HCT116 (cell line): ENCODE measurements around the gene RASGEF1C. TPM values are rescaled to one million over a fixed set of nuclear protein-coding genes. Genes with fewer than 3 reads are reported as not detected.

Source experiments
- ATAC-seq: fragments of 200-7000 bp; cut with Tn5 transposase; 2 replicates; pipeline ENCODE4 v1.9.1; 2020; ENCODE audit warnings: mild to moderate bottlenecking, moderate library complexity
- BruUV-seq: library from RNA; stranded (reverse); fragments of 400-500 nt; replicated peaks from 2 replicates; lab custom pipeline; 2021; lab: Mats Ljungman, UMichigan
- CTCF ChIA-PET: fragments of 300-600 bp; sonication (Branson Sonifier 250); formaldehyde crosslinking; loops from one replicate; lab custom pipeline; 2021; ENCODE audit warnings: antibody characterized with exemption; lab: Charles Lee
- POLR2A ChIA-PET: fragments of 300-600, 350-600 bp; sonication (Branson Sonifier 250); formaldehyde crosslinking; loops from one replicate; lab custom pipeline; 2021; ENCODE audit warnings: antibody characterized with exemption; lab: Charles Lee
- RAD21 ChIA-PET, 2 experiments: fragments of 300-600 bp; sonication (Branson Sonifier 250); formaldehyde crosslinking; loops; one replicate each; lab custom pipeline; 2023; ENCODE audit warnings: low total read pairs in 2 of 2; ENCODE audit not compliant: uncharacterized antibody in 2 of 2, unreplicated experiment in 2 of 2, low non-redundant PET in 1 of 2; lab: Charles Lee
- DNase-seq: peaks from one replicate; pipeline ENCODE4 v3.0.0-alpha.2; 2010; ENCODE audit warnings: low read depth, low spot score
- H2AFZ ChIP-seq: fragments of 200-600 bp; shearing (Covaris generic), sonication (generic); 2 replicates; pipeline ENCODE4 v1.6.1; 2017; ENCODE audit warnings: low read depth, mixed run types, mixed read lengths, antibody characterized with exemption, low read length; ENCODE audit not compliant: poor library complexity, severe bottlenecking
- H3K27ac ChIP-seq: 2 replicates; pipeline ENCODE4 v1.5.1; 2012; ENCODE audit warnings: low read depth, low read length
- H3K27me3 ChIP-seq: fragments of 200-600 bp; sonication (generic); 2 replicates; pipeline ENCODE4 v1.6.1; 2016; ENCODE audit warnings: mixed run types, low read length, mixed read lengths; ENCODE audit not compliant: insufficient read depth
- H3K36me3 ChIP-seq, 2 experiments: fragments of 200-500 bp in 1 of 2; fragments of 200-600 bp in 1 of 2; sonication (Bioruptor generic) in 1 of 2; sonication (generic) in 1 of 2; 2 replicates each; pipeline versions ENCODE4 v1.5.1 to v1.6.1; 2014 to 2016; ENCODE audit warnings: low read length in 2 of 2, inconsistent platforms in 1 of 2, mixed read lengths in 1 of 2, mixed run types in 1 of 2; ENCODE audit not compliant: insufficient read depth in 2 of 2, control insufficient read depth in 1 of 2
- H3K4me1 ChIP-seq, 2 experiments: fragments of 200-600 bp in 1 of 2; sonication (generic) in 1 of 2; 2 replicates each; pipeline versions ENCODE4 v1.5.1 to v1.6.1; 2012 to 2017; ENCODE audit warnings: low read length in 2 of 2, inconsistent platforms in 1 of 2, mild to moderate bottlenecking in 1 of 2, mixed read lengths in 1 of 2, mixed run types in 1 of 2, moderate library complexity in 1 of 2; ENCODE audit not compliant: insufficient read depth in 2 of 2, control insufficient read depth in 1 of 2
- H3K4me2 ChIP-seq: fragments of 200-600 bp; sonication (generic); 2 replicates; pipeline ENCODE4 v1.6.1; 2017; ENCODE audit warnings: mixed run types, low read length, mixed read lengths
- H3K4me3 ChIP-seq, 2 experiments: fragments of 200-600 bp in 1 of 2; sonication (generic) in 1 of 2; replicated peaks in 1 of 2; 2 replicates each; pipeline ENCODE4 v1.5.1; 2011 to 2016; ENCODE audit warnings: low read length in 2 of 2, control low read depth in 1 of 2, low read depth in 1 of 2, mild to moderate bottlenecking in 1 of 2, mixed read lengths in 1 of 2, mixed run types in 1 of 2
- H3K79me2 ChIP-seq: fragments of 200-600 bp; sonication (generic); 2 replicates; pipeline ENCODE4 v1.6.1; 2017; ENCODE audit warnings: mild to moderate bottlenecking, mixed run types, low read length, moderate library complexity, mixed read lengths; ENCODE audit not compliant: insufficient read depth
- H3K9ac ChIP-seq: fragments of 200-600 bp; sonication (generic); 2 replicates; pipeline ENCODE4 v1.6.1; 2016; ENCODE audit warnings: low read length, mixed read lengths
- H3K9me2 ChIP-seq: fragments of 200-600 bp; sonication (generic), shearing (Covaris generic); 2 replicates; pipeline ENCODE4 v1.6.1; 2017; ENCODE audit warnings: mixed run types, mild to moderate bottlenecking, moderate library complexity; ENCODE audit not compliant: insufficient read depth
- H3K9me3 ChIP-seq, 2 experiments: fragments of 200-500 bp in 1 of 2; fragments of 200-600 bp in 1 of 2; sonication (Bioruptor generic) in 1 of 2; sonication (generic) in 1 of 2; 2 replicates each; pipeline ENCODE4 v1.6.1; 2014 to 2017; ENCODE audit warnings: low read length in 2 of 2, mixed read lengths in 2 of 2, inconsistent platforms in 1 of 2, low read depth in 1 of 2, mild to moderate bottlenecking in 1 of 2, mixed run types in 1 of 2, moderate library complexity in 1 of 2; ENCODE audit not compliant: control insufficient read depth in 1 of 2, insufficient read depth in 1 of 2
- H4K20me1 ChIP-seq: fragments of 200-600 bp; sonication (generic), shearing (Covaris generic); 2 replicates; pipeline ENCODE4 v1.6.1; 2017; ENCODE audit warnings: mixed run types, mild to moderate bottlenecking, moderate library complexity; ENCODE audit not compliant: insufficient read depth
- CBX3 ChIP-seq: IDR thresholded peaks from 2 replicates; pipeline ENCODE4 v1.6.1; 2012; ENCODE audit warnings: low read depth
- EGR1 ChIP-seq: IDR thresholded peaks from 2 replicates; pipeline ENCODE4 v1.6.1; 2012; ENCODE audit warnings: low read depth
- ELF1 ChIP-seq: IDR thresholded peaks from 2 replicates; pipeline ENCODE4 v1.6.1; 2012; ENCODE audit warnings: low read depth, borderline replicate concordance
- EZH2 ChIP-seq: fragments of 200-600 bp; sonication (generic); IDR thresholded peaks from 2 replicates; pipeline ENCODE4 v1.6.1; 2017; ENCODE audit warnings: antibody characterized with exemption, mixed run types
- EZH2phosphoT487 ChIP-seq: fragments of 200-600 bp; IDR thresholded peaks from 2 replicates; pipeline ENCODE4 v1.6.1; 2018; ENCODE audit warnings: antibody characterized with exemption, borderline replicate concordance
- FOSL1 ChIP-seq: IDR thresholded peaks from 2 replicates; pipeline ENCODE4 v1.6.1; 2012; ENCODE audit warnings: low read depth
- POLR2A ChIP-seq: IDR thresholded peaks from 2 replicates; pipeline ENCODE4 v1.7.0; 2011; ENCODE audit warnings: borderline replicate concordance; ENCODE audit not compliant: insufficient read depth, insufficient read length; ENCODE audit errors: extremely low read depth
- POLR2AphosphoS5 ChIP-seq: IDR thresholded peaks from 2 replicates; pipeline ENCODE4 v1.6.1; 2011; ENCODE audit warnings: mild to moderate bottlenecking, low read depth, low read length, moderate library complexity
- RAD21 ChIP-seq: IDR thresholded peaks from 2 replicates; pipeline ENCODE4 v1.6.1; 2012; ENCODE audit warnings: low read depth, mild to moderate bottlenecking
- SIN3A ChIP-seq: IDR thresholded peaks from 2 replicates; pipeline ENCODE4 v1.6.1; 2012; ENCODE audit warnings: low read depth
- SP1 ChIP-seq: IDR thresholded peaks from 2 replicates; pipeline ENCODE4 v1.6.1; 2012; ENCODE audit warnings: low read depth
- TCF7L2 ChIP-seq: IDR thresholded peaks from 2 replicates; pipeline ENCODE4 v1.7.0; 2011; ENCODE audit warnings: borderline replicate concordance, inconsistent platforms; ENCODE audit not compliant: insufficient read depth, insufficient read length; ENCODE audit errors: extremely low read depth
- YY1 ChIP-seq: IDR thresholded peaks from 2 replicates; pipeline ENCODE4 v1.6.1; 2011; ENCODE audit warnings: low read length, low read depth, moderate library complexity, mild to moderate bottlenecking; ENCODE audit not compliant: insufficient replicate concordance; ENCODE audit errors: extremely low read depth
- ZFX ChIP-seq: fragments of 450-650 bp; IDR thresholded peaks from 2 replicates; pipeline ENCODE4 v1.6.1; 2017
- ZNF274 ChIP-seq: fragments of 200-500 bp; sonication (Bioruptor generic); IDR thresholded peaks from 2 replicates; pipeline ENCODE4 v1.6.1; 2014; ENCODE audit warnings: mild to moderate bottlenecking, low read depth, low read length, inconsistent platforms
- intact Hi-C: fragments of 100-400 bp; cut with micrococcal nuclease; formaldehyde crosslinking; loops from 2 replicates; pipeline ENCODE4 v1.10.0; 2022
- total RNA-seq: library from RNA; stranded (reverse); gene quantifications from one replicate; pipeline ENCODE4 v1.2.1, GENCODE V29; 2021; ENCODE audit not compliant: unreplicated experiment
- TF ChIP-seq, protein P1 (sequence below): IDR thresholded peaks from 2 replicates; pipeline ENCODE4 v1.6.1; 2011; ENCODE audit warnings: mild to moderate bottlenecking, low read length, moderate library complexity; ENCODE audit not compliant: insufficient replicate concordance; ENCODE audit errors: extremely low read depth
- TF ChIP-seq, protein P2 (sequence below): IDR thresholded peaks from 2 replicates; pipeline ENCODE4 v1.6.1; 2012

RASGEF1C gene
- total RNA-seq, 1 experiment from 2014 or later = 1.2 TPM

DNA sequence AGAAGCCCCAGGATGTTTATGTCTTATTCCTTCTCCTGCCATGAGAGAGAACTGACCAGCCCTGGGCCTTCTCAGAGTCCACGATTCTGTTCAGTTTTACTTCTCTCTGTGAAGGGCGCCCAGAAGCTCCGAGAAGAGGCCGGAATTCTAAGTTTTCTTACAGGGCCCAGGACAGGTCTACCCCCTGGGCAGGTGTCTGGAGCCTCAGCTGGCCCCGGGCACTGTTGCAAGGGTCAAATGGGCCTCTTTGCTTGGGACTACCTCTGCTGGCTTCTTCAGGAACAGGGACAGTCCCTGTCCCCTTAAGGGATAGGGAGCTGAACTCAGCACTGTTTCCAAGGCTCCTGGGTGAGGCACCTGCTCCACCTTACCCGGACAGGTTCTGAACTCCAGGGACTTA, 55.0 kb downstream of the RASGEF1C start:
- no peak for TF ChIP-seq ELF1
- TF ChIP-seq RAD21 = no peak
- TF ChIP-seq EGR1 = no peak
- no peak for TF ChIP-seq YY1
- no peak for TF ChIP-seq CBX3
- no peak for TF ChIP-seq TCF7L2
- TF ChIP-seq POLR2AphosphoS5 = no peak
- TF ChIP-seq POLR2A = no peak
- TF ChIP-seq SIN3A = no peak
- no peak for TF ChIP-seq ZNF274
- TF ChIP-seq ZFX = no peak
- no peak for TF ChIP-seq SP1
- no peak for TF ChIP-seq EZH2
- TF ChIP-seq, protein P1, sequence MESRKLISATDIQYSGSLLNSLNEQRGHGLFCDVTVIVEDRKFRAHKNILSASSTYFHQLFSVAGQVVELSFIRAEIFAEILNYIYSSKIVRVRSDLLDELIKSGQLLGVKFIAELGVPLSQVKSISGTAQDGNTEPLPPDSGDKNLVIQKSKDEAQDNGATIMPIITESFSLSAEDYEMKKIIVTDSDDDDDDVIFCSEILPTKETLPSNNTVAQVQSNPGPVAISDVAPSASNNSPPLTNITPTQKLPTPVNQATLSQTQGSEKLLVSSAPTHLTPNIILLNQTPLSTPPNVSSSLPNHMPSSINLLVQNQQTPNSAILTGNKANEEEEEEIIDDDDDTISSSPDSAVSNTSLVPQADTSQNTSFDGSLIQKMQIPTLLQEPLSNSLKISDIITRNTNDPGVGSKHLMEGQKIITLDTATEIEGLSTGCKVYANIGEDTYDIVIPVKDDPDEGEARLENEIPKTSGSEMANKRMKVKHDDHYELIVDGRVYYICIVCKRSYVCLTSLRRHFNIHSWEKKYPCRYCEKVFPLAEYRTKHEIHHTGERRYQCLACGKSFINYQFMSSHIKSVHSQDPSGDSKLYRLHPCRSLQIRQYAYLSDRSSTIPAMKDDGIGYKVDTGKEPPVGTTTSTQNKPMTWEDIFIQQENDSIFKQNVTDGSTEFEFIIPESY = no peak
- TF ChIP-seq, protein P2, sequence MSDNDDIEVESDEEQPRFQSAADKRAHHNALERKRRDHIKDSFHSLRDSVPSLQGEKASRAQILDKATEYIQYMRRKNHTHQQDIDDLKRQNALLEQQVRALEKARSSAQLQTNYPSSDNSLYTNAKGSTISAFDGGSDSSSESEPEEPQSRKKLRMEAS = no peak
- TF ChIP-seq FOSL1 = no peak
- TF ChIP-seq EZH2phosphoT487 = no peak
- no peaks in the 10 kb centered on the region for H3K9me2 ChIP-seq
- ATAC-seq = no peak
- H3K9me3 ChIP-seq = no peaks in the 10 kb centered on the region
- ChIA-PET CTCF (no interaction called here), RAD21 (no interaction called here), POLR2A (no interaction called here)
- no peak overlapping the region for H3K4me2 ChIP-seq
- H2AFZ ChIP-seq = no peak overlapping the region
- no peak overlapping the region for H3K27ac ChIP-seq
- H3K4me1 ChIP-seq = no peaks in the 10 kb centered on the region
- no peaks in the 10 kb centered on the region for H4K20me1 ChIP-seq
- no peak for DNase-seq
- no peaks in the 10 kb centered on the region for H3K36me3 ChIP-seq
- no peak overlapping the region for H3K4me3 ChIP-seq
- no peaks in the 10 kb centered on the region for H3K27me3 ChIP-seq
- no peaks in the 10 kb centered on the region for H3K79me2 ChIP-seq
- no TSS peak for BruUV-seq
- no peak overlapping the region for H3K9ac ChIP-seq
- intact Hi-C loops = no loop called here
